Measurements from ENCODE around the gene PPP1R36.
"Not testable (repeated sequence)": the region's sequence is repeated elsewhere in the genome, so short reads cannot be mapped to it uniquely, and the experiment has no call there.

PPP1R36 gene

DNA sequence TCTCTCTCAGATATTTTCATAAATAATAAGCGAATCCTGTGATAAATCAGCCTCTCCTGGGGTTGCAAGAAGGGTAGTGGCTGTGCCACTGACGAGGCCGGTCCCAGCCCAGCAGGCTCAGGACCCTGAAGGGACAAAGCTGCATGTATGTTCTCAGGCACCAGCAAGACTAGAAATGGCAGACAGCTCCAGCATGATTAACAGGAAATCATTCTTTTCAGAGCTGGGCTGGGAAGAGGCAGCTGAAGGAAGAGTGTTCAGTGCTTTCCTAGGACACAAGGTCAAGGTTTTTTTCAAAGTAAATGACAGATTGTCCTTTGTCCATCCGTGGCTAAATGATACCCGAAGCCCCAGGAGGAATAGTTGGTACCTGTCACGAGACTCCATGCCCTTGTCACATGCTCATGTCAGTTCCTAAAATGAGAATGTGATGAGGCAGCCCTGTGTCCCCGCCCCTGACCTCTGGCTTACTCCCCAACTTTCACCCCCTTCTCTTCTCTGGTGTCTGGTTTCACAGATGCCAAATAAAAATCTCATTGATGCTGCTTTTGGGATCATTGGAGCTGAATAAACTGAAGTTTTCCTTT is 65.1 kb downstream of the PPP1R36 start:
- no peak for DNase-seq

DNA sequence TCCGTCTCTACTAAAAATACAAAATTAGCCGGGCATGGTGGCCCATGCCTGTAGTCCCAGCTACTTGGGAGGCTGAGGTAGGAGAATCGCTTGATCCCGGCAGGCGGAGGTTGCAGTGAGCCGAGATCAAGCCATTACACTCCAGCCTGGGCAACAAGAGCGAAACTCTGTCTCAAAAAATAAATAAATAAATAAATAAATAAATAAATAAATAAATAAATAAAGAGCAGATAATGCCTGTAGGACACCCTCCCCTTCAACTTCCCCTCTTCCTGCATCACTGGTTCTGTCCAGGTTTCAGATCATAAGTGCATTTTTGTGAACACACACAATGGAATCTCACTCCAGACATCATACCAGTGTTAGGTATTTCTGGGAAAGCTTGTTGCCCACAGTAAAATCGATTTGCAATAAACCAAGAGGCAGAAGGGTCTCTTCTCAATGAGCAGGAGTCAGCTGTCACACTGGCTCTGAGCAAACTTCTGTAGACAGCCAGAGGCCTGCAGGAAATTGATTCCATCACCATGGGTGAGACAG is 68.2 kb downstream of the PPP1R36 start:
- DNase-seq, result not testable (repeated sequence)

DNA sequence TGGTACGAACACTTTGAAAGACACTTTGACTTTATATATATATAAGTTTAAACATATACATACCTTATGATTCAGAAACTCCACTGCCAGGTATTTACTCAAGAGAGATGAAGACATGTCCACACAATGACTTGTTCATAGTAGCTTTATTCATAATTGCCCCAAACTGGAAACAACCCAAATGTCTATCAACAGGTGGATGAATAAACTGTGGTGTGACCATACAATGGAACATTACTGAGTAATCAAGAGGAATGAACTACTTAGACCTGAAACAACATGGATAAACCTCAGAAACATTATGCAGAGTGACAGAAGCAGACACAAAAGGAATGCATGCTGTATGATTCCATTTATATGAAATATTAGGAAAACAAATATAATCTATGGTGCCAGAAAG is 71.1 kb downstream of the PPP1R36 start:
- no peak for DNase-seq

DNA sequence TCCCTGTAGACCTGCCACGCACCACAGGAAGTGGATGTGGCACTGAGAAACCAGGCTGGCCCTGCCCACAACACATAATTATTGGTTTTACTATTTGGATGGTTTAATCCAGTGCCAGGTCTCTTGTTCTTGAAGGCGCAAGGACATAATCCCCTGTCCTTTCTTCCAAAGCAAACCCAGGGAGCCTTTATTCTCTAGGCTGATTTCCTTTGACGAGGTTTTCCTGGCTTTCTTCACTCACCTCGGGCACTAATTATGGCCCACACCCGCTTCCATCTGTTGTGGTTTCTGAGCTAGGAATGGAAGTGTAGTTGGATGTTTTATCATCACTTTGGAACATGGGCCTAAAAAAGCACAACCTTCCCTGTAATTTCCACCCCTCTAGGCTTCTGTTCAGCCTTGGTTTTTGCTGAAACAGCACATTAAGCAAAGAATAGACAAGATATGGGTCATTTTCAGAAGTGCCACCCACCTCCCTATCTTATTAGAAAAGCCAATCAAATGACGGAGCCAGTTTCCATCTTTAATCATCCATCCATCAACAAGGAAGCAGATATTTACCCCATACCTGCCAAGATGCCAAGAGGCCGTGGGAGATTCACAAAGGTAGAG is 73.9 kb downstream of the PPP1R36 start:
- DNase-seq, result no peak

DNA sequence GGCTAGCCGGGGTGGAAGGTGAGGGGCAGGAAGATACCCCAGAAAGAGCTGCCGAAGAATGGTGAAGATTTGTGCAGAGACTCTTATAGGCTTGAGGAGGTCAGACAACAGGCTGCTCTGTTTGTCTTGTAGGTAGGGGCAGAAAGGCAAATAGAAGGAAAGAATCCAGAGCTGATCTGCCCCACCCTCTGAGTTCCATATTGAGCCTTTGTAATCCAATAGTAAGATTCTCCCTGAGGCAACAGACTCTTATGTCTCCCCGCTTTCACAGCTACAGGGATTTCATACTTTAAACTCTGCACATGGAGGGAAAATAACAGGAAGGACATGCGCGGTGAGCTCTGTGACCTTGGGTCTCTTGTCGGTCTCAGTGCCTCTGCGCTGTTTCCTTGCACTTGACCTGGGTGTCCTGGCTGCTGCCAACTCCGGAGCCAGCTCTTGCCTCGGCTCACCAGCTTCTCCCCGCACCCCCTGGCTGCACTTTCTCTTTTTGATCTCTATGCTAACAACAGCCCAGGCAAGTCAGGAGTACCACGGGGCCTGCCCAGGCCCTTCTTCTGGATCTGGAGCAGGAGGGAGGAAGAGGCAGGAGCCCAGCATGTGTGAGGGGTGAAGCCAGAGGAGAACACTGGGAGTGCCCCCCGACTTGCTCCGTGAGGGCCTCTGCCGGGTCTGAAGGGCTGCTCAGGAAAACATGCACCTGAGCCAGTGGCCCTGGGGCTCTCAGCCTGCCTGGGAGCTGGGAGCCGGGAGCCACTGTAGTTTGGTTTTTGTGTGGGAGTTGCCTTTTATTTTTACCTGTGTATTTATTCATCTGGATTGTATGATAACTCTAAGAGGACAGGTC is 75.8 kb downstream of the PPP1R36 start:
- DNase-seq, result no peak

DNA sequence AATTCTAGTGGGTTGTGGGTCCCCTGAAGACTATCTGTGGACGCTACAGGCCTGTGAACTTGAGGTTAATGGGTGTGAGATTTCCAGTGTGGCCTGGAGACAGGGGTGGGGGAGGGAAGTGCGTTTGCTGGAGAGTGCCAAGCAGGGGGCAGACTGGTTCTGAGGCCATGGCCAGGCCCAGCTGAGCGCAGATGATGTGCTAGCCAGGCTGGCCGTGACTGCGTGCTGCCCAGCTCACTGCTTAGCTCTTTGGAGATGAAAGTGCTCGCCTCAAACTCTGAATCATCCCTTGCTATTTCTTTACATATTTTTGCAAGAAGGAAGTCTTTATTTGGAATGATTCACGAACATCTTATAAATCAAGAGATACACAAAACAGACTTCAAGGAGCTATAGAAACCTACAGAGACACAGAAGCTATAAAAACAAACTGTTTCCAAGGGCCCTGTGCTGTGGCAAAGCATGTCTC is 79.2 kb downstream of the PPP1R36 start:
- no peak for DNase-seq

GRCh38 chr14:64630778-64631177 is 81.0 kb downstream of the PPP1R36 start:
- no peak for DNase-seq

DNA sequence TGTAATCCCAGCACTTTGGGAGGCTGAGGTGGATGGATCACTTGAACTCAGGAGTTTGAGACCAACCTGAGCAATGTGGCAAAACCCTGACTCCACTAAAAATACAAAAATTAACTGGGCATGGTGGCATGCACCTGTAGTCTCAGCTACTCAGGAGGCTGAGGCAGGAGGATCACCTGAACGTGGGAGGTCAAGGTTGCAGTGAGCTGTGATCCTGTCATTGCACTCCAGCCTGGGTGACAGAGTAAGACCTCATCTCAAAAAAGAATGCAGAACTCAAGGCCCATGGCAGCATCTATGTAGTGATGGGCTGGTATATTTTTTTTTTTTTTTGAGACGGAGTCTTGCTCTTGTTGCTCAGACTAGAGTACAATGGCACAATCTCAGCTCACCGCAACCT is 81.5 kb downstream of the PPP1R36 start:
- DNase-seq, result not testable (repeated sequence)

DNA sequence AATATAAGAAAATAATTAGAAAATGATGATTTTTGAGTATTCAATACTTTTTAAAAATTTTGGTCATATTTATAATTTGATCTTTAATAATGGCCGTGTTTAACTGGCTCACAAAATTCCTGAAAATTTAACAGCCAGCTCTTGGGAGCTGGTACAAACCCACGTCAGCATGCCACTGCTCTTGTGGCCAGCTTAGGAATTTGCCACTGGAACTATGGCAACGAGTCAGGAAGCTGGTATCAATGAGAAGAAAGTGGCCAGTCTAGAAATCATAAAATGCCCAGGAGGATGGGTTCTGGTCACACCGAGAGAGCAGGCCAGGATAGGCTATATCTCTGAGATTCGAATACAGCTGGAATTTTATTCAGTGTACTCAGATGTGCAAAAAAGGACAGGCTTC is 82.3 kb downstream of the PPP1R36 start:
- DNase-seq, result no peak

- no peak for DNase-seq
Observed at GRCh38 chr14:64634558-64634957, 84.8 kb downstream of the PPP1R36 start.

GRCh38 chr14:64636208-64636979 is 86.6 kb downstream of the PPP1R36 start:
- peak; percentile 32 for DNase-seq

DNA sequence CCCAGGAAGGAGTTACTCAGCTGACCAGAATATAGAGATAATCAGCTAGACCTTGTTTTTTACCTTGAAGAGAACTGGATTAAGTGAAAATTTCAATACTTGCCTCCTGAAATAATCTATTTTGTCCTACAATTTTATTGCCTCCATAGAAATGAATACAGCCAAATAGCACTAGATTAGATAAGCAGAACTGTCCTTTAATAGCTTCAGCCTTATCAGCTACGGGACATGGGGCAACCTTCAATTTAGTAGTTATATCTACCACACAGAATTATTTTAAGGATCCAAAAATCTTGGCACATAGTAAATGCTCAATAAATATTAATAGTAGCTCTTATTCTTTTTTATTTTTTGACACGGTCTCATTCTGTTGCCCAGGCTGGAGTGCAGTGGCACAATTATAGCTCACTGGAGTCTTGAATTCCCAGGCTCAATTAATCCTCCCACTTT is 87.2 kb downstream of the PPP1R36 start:
- no peak for DNase-seq

DNA sequence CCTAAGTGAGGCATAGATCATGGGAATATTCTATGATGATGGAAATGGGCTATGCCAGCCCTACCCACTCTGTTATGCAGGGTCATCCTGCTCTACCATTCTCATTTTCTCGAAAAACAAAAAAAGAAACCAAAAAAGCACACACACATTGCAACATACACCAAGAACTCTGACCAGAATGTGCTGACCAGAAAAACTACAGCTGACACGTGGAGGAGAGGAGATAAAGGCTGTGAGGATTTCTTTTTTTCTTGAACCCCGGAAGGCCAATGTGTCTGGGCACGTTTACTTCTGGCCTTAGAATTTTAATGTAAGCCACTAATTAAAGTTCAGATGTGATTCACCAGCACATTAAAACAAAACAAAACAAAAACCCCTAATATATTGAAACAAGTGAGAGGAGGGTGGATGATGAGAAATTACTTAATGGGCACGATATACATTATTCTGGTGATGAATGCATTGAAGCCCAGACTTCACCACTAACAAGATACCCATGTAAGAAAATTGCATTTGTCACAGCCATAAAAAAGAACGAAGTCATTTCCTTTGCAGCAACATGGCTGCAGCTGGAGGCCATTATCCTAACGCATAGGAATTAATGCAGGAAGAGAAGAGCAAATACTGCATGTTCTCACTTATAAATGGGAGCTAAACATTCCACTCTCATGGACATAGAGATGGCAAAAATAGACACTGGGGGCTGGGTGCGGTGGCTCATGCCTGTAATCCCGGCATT is 88.1 kb downstream of the PPP1R36 start:
- no peak for DNase-seq

- no peak for DNase-seq
Observed at GRCh38 chr14:64638625-64639024, 88.9 kb downstream of the PPP1R36 start.
